Measurements from ENCODE around the gene RPL35.

Gene RPL35

DNA sequence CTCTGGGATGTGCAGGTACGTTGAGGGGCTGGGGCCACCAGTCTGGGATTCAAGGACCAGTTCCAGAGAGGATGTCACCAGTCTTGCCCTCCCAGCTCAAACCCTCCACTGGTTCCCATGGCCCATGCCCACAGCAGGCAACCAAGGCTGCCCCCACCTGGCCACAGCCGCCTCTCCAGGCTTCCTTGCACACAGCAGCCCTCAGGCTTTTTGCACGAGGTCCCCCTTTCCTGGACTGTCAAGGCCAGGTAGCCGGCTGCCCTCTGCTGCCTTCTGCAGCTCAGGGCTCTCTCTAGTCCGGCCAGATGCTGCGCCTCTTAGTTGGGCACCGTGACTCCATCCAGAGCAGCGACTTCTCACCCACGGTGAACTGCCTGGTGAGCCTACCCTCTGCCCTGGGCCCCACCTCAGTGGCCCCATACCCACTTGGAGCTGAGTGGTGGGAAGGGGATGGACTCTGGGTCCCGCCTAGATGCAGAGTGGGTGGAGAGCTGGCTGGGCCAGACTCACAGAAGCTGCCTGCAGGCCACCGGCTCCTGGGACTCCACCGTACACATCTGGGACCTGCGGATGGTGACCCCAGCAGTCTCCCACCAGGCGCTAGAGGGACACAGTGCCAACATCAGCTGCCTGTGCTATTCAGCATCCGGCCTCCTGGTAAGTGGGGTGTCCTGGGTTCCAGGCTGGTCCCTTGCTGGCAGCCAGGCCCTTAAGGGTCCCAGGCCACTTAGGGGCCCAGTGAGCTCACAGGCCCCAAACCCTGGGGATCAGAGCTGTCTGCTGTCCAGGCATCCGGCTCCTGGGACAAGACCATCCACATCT lies 5.6 kb downstream of the RPL35 start:
- ChIA-PET CTCF (interaction anchor here (1.0 to 42.1 kb wide), 11 partner anchors 11 to 518 kb away, joined by 3 to 2098 read pairs (median 6); partner anchors contain the start of genes NR6A1 and OLFML2A), POLR2A (interaction anchor here (0.7 to 2.1 kb wide), 5 partner anchors 13 to 271 kb away, joined by 3 to 7 read pairs (median 4); partner anchors contain the start of gene OLFML2A)

DNA sequence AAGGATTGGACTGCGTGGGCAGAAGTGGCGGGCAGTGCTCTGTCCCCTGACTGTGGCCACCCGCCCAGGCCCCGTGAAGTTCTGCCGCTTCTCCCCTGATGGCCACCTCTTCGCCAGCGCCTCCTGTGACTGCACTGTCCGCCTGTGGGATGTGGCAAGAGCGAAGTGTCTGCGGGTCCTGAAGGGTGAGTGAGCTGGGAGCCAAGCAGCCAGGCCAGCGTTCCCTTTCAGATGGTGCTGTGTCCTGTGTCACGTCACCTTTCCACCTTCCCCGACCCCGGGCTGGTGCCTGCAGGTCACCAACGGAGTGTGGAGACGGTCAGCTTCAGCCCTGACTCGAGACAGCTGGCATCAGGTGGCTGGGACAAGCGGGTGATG lies 6.2 kb downstream of the RPL35 start:
- ChIA-PET CTCF (interaction anchor here (1.0 to 42.1 kb wide), 11 partner anchors 12 to 519 kb away, joined by 3 to 2098 read pairs (median 6); partner anchors contain the start of genes NR6A1 and OLFML2A), POLR2A (interaction anchor here (0.7 to 2.1 kb wide), 5 partner anchors 13 to 271 kb away, joined by 3 to 7 read pairs (median 4); no protein-coding TSS in a partner anchor)
- TF ChIP-seq, protein P1, sequence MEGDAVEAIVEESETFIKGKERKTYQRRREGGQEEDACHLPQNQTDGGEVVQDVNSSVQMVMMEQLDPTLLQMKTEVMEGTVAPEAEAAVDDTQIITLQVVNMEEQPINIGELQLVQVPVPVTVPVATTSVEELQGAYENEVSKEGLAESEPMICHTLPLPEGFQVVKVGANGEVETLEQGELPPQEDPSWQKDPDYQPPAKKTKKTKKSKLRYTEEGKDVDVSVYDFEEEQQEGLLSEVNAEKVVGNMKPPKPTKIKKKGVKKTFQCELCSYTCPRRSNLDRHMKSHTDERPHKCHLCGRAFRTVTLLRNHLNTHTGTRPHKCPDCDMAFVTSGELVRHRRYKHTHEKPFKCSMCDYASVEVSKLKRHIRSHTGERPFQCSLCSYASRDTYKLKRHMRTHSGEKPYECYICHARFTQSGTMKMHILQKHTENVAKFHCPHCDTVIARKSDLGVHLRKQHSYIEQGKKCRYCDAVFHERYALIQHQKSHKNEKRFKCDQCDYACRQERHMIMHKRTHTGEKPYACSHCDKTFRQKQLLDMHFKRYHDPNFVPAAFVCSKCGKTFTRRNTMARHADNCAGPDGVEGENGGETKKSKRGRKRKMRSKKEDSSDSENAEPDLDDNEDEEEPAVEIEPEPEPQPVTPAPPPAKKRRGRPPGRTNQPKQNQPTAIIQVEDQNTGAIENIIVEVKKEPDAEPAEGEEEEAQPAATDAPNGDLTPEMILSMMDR (IDR thresholded peaks at IDR 0.05; ENCODE audit: insufficient read depth, low read length, missing control alignments): no peak
- no peak overlapping the region for H3K4me3 ChIP-seq (ENCODE audit: low read depth, low read length)
- no peak for DNase-seq (ENCODE audit: low read depth, low spot score)

More for the DNA sequence above, 5.6 kb downstream of the RPL35 start:
- TF ChIP-seq, protein P1 (IDR thresholded peaks at IDR 0.05; ENCODE audit: insufficient read depth, low read length, missing control alignments): peak; percentile 60
- no peak overlapping the region for H3K4me3 ChIP-seq (ENCODE audit: low read depth, low read length)
- DNase-seq (ENCODE audit: low read depth, low spot score): no peak

DNA sequence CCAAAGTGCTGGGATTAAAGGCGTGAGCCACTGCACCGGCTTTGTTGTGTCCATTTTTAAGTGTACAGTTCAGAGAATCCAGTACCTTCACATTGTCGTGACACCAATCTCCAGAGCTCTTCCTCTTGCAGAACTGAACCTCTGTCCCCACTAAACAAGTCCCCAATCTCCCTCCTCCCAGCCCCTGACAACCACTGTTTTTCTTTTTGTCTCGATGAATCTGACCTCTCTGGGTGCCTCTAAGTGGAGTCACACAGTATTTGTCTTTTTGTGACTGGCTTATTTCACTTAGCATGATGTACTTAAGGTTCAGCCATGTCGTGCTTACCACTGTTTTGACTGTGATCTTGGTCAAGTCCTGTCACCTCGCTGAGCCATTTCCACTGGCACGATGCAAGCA lies 6.9 kb downstream of the RPL35 start:
- DNase-seq (ENCODE audit: low read depth, low spot score): no peak
- POLR2A ChIA-PET: interaction anchor here (0.6 to 1.8 kb wide), 3 partner anchors 14 to 80 kb away, joined by 3 to 7 read pairs (median 3); no protein-coding TSS in a partner anchor
- TF ChIP-seq, protein P1 (IDR thresholded peaks at IDR 0.05; ENCODE audit: insufficient read depth, low read length, missing control alignments): no peak
- no peak overlapping the region for H3K4me3 ChIP-seq (ENCODE audit: low read depth, low read length)
- CTCF ChIA-PET: interaction anchor here (0.8 to 42.1 kb wide), 13 partner anchors 10 to 520 kb away, joined by 3 to 2098 read pairs (median 19); partner anchors contain the start of genes NR6A1 and OLFML2A

DNA sequence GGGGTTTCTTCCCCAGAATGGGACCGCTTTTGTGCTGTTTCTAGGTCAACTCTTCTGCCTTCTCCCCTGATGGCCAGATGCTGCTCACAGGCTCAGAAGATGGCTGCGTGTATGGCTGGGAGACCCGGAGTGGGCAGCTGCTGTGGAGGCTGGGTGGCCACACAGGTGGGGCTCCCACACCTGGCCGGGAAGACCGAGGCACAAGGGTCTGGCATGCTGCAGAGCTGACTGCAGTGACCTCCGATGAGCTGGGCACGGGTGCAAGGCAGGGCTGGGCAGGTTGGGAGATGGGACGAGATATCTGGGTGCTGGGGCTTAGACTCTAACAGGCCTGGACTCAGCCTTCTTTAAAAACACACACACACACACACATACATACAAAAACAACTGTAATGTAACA lies 7.6 kb downstream of the RPL35 start:
- no peak overlapping the region for H3K4me3 ChIP-seq (ENCODE audit: low read depth, low read length)
- no peak for DNase-seq (ENCODE audit: low read depth, low spot score)
- TF ChIP-seq, protein P1 (IDR thresholded peaks at IDR 0.05; ENCODE audit: insufficient read depth, low read length, missing control alignments): no peak
- POLR2A ChIA-PET: interaction anchor here (1.2 to 1.6 kb wide), 3 partner anchors 8 to 82 kb away, joined by 6 to 12 read pairs (median 7); partner anchors contain the start of gene ARPC5L
- CTCF ChIA-PET: interaction anchor here (0.8 to 42.1 kb wide), 24 partner anchors 8 to 527 kb away, joined by 3 to 2098 read pairs (median 8); partner anchors contain the start of genes ARPC5L, NR6A1, OLFML2A and RPL35

DNA sequence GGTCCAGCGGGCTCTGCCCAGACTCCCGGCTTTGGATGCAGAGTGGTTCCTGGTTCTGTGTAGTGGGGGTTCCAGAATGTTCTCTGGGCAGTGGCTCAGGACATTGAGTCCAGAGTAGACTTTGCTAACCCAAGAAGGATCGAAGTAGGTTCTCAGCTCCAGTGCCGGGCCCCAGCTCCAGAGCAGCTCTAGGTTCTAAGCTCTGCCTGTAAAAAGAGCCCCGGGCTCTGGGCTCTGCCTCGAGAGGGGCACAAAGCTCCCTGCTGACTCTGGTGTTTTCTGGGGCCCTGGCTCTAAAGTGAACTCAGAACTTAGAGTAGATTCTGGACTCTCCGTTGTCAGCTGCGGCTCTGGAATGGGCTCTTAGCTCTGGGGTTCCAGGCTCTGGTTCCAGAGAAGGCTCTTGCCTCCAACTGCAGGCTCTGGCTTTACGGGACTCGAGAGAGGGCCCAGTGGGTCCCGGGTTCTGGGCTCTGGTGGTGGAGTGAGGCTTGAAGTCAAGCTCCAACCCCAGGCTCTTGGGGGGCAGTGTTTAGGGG lies 8.1 kb downstream of the RPL35 start:
- ChIA-PET POLR2A (interaction anchor here (1.2 to 1.6 kb wide), 3 partner anchors 9 to 81 kb away, joined by 6 to 12 read pairs (median 7); partner anchors contain the start of gene ARPC5L), CTCF (interaction anchor here (0.6 to 42.1 kb wide), 33 partner anchors 8 to 537 kb away, joined by 3 to 2098 read pairs (median 6); partner anchors contain the start of genes ARPC5L, NR6A1, OLFML2A and RPL35)
- TF ChIP-seq, protein P1 (IDR thresholded peaks at IDR 0.05; ENCODE audit: insufficient read depth, low read length, missing control alignments): no peak
- DNase-seq (ENCODE audit: low read depth, low spot score): no peak
- peak overlapping the region; percentile 60; the same call in 1 of the 2 replicates for H3K4me3 ChIP-seq (ENCODE audit: low read depth, low read length)
